ENCODE measurements around the gene SLC17A3. TPM values are rescaled to one million over a fixed set of nuclear protein-coding genes. Genes with fewer than 3 reads are reported as not detected.

Gene SLC17A3
- total and polyA plus RNA-seq, 2 donors (not counting 3 experiments of a cell fraction or from before 2014, with no cell fraction given) = not detected

GRCh38 chr6:25866011-25866410 is 8.0 kb downstream of the SLC17A3 start:
- no peak for DNase-seq (ENCODE audit: low read depth, low spot score)
- Histone ChIP-seq H3K4me3 (replicated peaks in 1 of 3; ENCODE audit: insufficient read depth in 1 of 3, low read depth in 1 of 3, low read length in 3 of 3) (no peak overlapping the region), H3K4me2 (ENCODE audit: insufficient read depth, low read length) (no peak overlapping the region), H4K20me1 (replicated peaks; ENCODE audit: control insufficient read depth, extremely low read depth, insufficient read depth, low read length) (no peaks in the 10 kb centered on the region), H3K9me3 (replicated peaks; ENCODE audit: control insufficient read depth, insufficient read depth, low read length) (no peaks in the 10 kb centered on the region), H3K36me3 (ENCODE audit: control insufficient read depth in 2 of 2, extremely low read depth in 1 of 2, insufficient read depth in 2 of 2, low read length in 2 of 2) (no peaks in the 10 kb centered on the region), H3K27ac (ENCODE audit: insufficient read depth, low read depth, low read length) (no peak overlapping the region), H3K4me1 (ENCODE audit: control insufficient read depth, extremely low read depth, insufficient read depth, low read length) (no peaks in the 10 kb centered on the region), H3K9ac (replicated peaks; ENCODE audit: extremely low read depth, insufficient read depth, low read length) (no peak overlapping the region), H3K9me1 (replicated peaks; ENCODE audit: control insufficient read depth, extremely low read depth, insufficient read depth, low read length) (no peaks in the 10 kb centered on the region), H3K79me2 (ENCODE audit: control insufficient read depth, insufficient read depth, low read length) (no peaks in the 10 kb centered on the region), H2AFZ (ENCODE audit: low read depth, low read length) (no peak overlapping the region), H3K27me3 (ENCODE audit: control insufficient read depth in 2 of 2, insufficient read depth in 2 of 2, low read length in 2 of 2) (peaks cover 4 to 7% of the 10 kb centered on the region in 2 experiments)
- BruUV-seq (replicated peaks) = no TSS peak
- intact Hi-C loops (cut with micrococcal nuclease) (no loop called here), dilution Hi-C loops (cut with MboI; ENCODE audit: extremely low pct_ligation_motif_present, low sequenced_read_pairs) (no loop called here)
- TF ChIP-seq EZH2 (IDR thresholded peaks at IDR 0.05; ENCODE audit: borderline replicate concordance, low read depth, low read length, severe bottlenecking) (no peak), JUN (IDR thresholded peaks at IDR 0.05; ENCODE audit: borderline replicate concordance, insufficient read depth, insufficient read length, low read depth) (no peak), MYC (IDR thresholded peaks at IDR 0.05; ENCODE audit: low read depth, low read length) (no peak), GATA2 (IDR thresholded peaks at IDR 0.05; ENCODE audit: insufficient read depth, insufficient read length, low read depth, low read length) (no peak), POLR2A (IDR thresholded peaks at IDR 0.05; ENCODE audit: low read depth, low read length) (no peak), CTCF (IDR thresholded peaks at IDR 0.05; ENCODE audit: extremely low read depth in 1 of 2, insufficient read depth in 1 of 2, low read depth in 1 of 2, low read length in 2 of 2) (no peak), MAX (IDR thresholded peaks at IDR 0.05; ENCODE audit: insufficient read depth, insufficient read length) (no peak), POLR2AphosphoS5 (IDR thresholded peaks at IDR 0.05; ENCODE audit: insufficient read depth, low read depth, low read length) (no peak), FOS (IDR thresholded peaks at IDR 0.05; ENCODE audit: borderline replicate concordance, insufficient read depth, low read length) (no peak)
- CTCF ChIA-PET = no interaction called here
- POLR2A ChIA-PET = no interaction called here
- no peak for FAIRE-seq
